GM19023 (cell line): Measurements from ENCODE around the gene SLC39A11.

Source experiments
- ATAC-seq: cut with Tn5 transposase; IDR thresholded peaks from one replicate; pipeline ENCODE4 v1.9.1; 2021; ENCODE audit warnings: mild to moderate bottlenecking, moderate library complexity; ENCODE audit not compliant: unreplicated experiment

SLC39A11 gene

GRCh38 chr17:72667096-72668063 lies 425.1 kb downstream of the SLC39A11 start:
- ATAC-seq = no peak

GRCh38 chr17:72665852-72666851 lies 426.3 kb downstream of the SLC39A11 start:
- ATAC-seq = no peak

- no peak for ATAC-seq
Observed at GRCh38 chr17:72662827-72663190, 429.7 kb downstream of the SLC39A11 start.

GRCh38 chr17:72661945-72662826 lies 430.3 kb downstream of the SLC39A11 start:
- no peak for ATAC-seq

GRCh38 chr17:72661116-72661944 lies 431.2 kb downstream of the SLC39A11 start:
- no peak for ATAC-seq

GRCh38 chr17:72660274-72661115 lies 432.0 kb downstream of the SLC39A11 start:
- no peak for ATAC-seq

GRCh38 chr17:72659811-72660210 lies 432.7 kb downstream of the SLC39A11 start:
- ATAC-seq = no peak

- no peak for ATAC-seq
Observed at GRCh38 chr17:72658675-72659074, 433.8 kb downstream of the SLC39A11 start.

GRCh38 chr17:72657467-72658317 lies 434.8 kb downstream of the SLC39A11 start:
- ATAC-seq = no peak

GRCh38 chr17:72656130-72656763 lies 436.2 kb downstream of the SLC39A11 start:
- ATAC-seq = no peak

- ATAC-seq = no peak
Observed at GRCh38 chr17:72654706-72655105, 437.8 kb downstream of the SLC39A11 start.

GRCh38 chr17:72651988-72652387 lies 440.5 kb downstream of the SLC39A11 start:
- ATAC-seq = no peak

GRCh38 chr17:72648702-72649101 lies 443.8 kb downstream of the SLC39A11 start:
- ATAC-seq = no peak

- no peak for ATAC-seq
Observed at GRCh38 chr17:72646176-72646575, 446.3 kb downstream of the SLC39A11 start.

- no peak for ATAC-seq
Observed at GRCh38 chr17:72644492-72644891, 448.0 kb downstream of the SLC39A11 start.

GRCh38 chr17:72643575-72644216 lies 448.8 kb downstream of the SLC39A11 start:
- ATAC-seq = no peak

- no peak for ATAC-seq
Observed at GRCh38 chr17:72642720-72643119, 449.8 kb downstream of the SLC39A11 start.
